GM21723 (cell line): ENCODE data around the gene RNF25.
A peak's percentile ranks its signal among the peaks of the same experiment; 100 is the strongest.

Experiments
- ATAC-seq: cut with Tn5 transposase; IDR thresholded peaks from one replicate; pipeline ENCODE4 v1.9.1; 2021; ENCODE audit warnings: mild to moderate bottlenecking, moderate library complexity; ENCODE audit not compliant: unreplicated experiment

Gene RNF25

GRCh38 chr2:218680061-218680460, 8.3 kb upstream of the RNF25 start:
- no peak for ATAC-seq

- no peak for ATAC-seq
These were observed 7.3 kb upstream of the RNF25 start for GRCh38 chr2:218679119-218679518.

- ATAC-seq = no peak
These were observed 627 bp downstream of the RNF25 start for GRCh38 chr2:218671097-218671653.

GRCh38 chr2:218664653-218665052, 7.1 kb downstream of the RNF25 start:
- no peak for ATAC-seq

GRCh38 chr2:218663901-218664300, 7.9 kb downstream of the RNF25 start:
- ATAC-seq = no peak

- no peak for ATAC-seq
These were observed 9.0 kb downstream of the RNF25 start for GRCh38 chr2:218662827-218663226.

- no peak for ATAC-seq
These were observed 9.4 kb downstream of the RNF25 start for GRCh38 chr2:218662377-218662776.

GRCh38 chr2:218659988-218660358, 11.8 kb downstream of the RNF25 start:
- ATAC-seq = no peak

GRCh38 chr2:218659258-218659987, 12.4 kb downstream of the RNF25 start, which contains the start of the genes BCS1L and ZNF142:
TSS of gene BCS1L (plus strand) at chr2:218659683. CDS start at chr2:218660988, 1,305 bp downstream.
TSS of gene ZNF142 (minus strand) at chr2:218659623. CDS start at chr2:218656429, 3,194 bp downstream.
- peak; percentile 95 for ATAC-seq

GRCh38 chr2:218658671-218659257, 13.0 kb downstream of the RNF25 start:
- peak; percentile 50 for ATAC-seq

GRCh38 chr2:218655751-218656150, 16.1 kb downstream of the RNF25 start:
- no peak for ATAC-seq

GRCh38 chr2:218648787-218649100, 23.1 kb downstream of the RNF25 start:
- no peak for ATAC-seq

GRCh38 chr2:218648088-218648786, 23.6 kb downstream of the RNF25 start:
- ATAC-seq = no peak

GRCh38 chr2:218645126-218645525, 26.7 kb downstream of the RNF25 start:
- no peak for ATAC-seq

- ATAC-seq = no peak
These were observed 27.1 kb downstream of the RNF25 start for GRCh38 chr2:218644721-218645120.

- no peak for ATAC-seq
These were observed 28.0 kb downstream of the RNF25 start for GRCh38 chr2:218643751-218644310.

GRCh38 chr2:218642786-218643185, 29.0 kb downstream of the RNF25 start:
- ATAC-seq = no peak

GRCh38 chr2:218642121-218642656, 29.6 kb downstream of the RNF25 start:
- ATAC-seq = no peak

- ATAC-seq = no peak
These were observed 33.4 kb downstream of the RNF25 start for GRCh38 chr2:218638372-218638771.

GRCh38 chr2:218635719-218636118, 36.1 kb downstream of the RNF25 start:
- ATAC-seq = no peak

GRCh38 chr2:218631837-218632236, 40.0 kb downstream of the RNF25 start:
- ATAC-seq = no peak
